H9 (cell line): ENCODE data around the gene CEMIP. TPM values are rescaled to one million over a fixed set of nuclear protein-coding genes. Genes with fewer than 3 reads are reported as not detected.
A peak's percentile ranks its signal among the peaks of the same experiment; 100 is the strongest.
"Not testable (repeated sequence)": the region's sequence is repeated elsewhere in the genome, so short reads cannot be mapped to it uniquely, and the experiment has no call there.

Experiments
- DNase-seq: peaks from one replicate; pipeline ENCODE4 v3.0.0-alpha.2; 2017
- H2AFZ ChIP-seq: one replicate; pipeline ENCODE4 v1.6.1; 2013; ENCODE audit warnings: mild to moderate bottlenecking, low read length, control low read depth, moderate library complexity
- H2AK5ac ChIP-seq: 2 replicates; pipeline ENCODE4 v1.6.1; 2013; ENCODE audit warnings: low read length, control low read depth, mixed read lengths; ENCODE audit not compliant: insufficient read length
- H2BK120ac ChIP-seq: one replicate; pipeline ENCODE4 v1.6.1; 2013; ENCODE audit warnings: low read depth, mild to moderate bottlenecking, low read length, control low read depth, inconsistent platforms; ENCODE audit not compliant: poor library complexity, severe bottlenecking
- H2BK12ac ChIP-seq: 2 replicates; pipeline ENCODE4 v1.6.1; 2013; ENCODE audit warnings: low read length, control low read depth, mixed read lengths, low read depth; ENCODE audit not compliant: insufficient read length
- H2BK15ac ChIP-seq: 2 replicates; pipeline ENCODE4 v1.6.1; 2013; ENCODE audit warnings: low read depth, low read length, control low read depth
- H2BK20ac ChIP-seq: one replicate; pipeline ENCODE4 v1.6.1; 2013; ENCODE audit warnings: low read depth, mild to moderate bottlenecking, low read length, control low read depth, inconsistent platforms; ENCODE audit not compliant: poor library complexity, severe bottlenecking
- H2BK5ac ChIP-seq: 2 replicates; pipeline ENCODE4 v1.6.1; 2013; ENCODE audit warnings: low read length, control low read depth, mixed read lengths; ENCODE audit not compliant: insufficient read length
- H3K14ac ChIP-seq: 2 replicates; pipeline ENCODE4 v1.6.1; 2013; ENCODE audit warnings: low read length, control low read depth; ENCODE audit not compliant: insufficient read depth
- H3K18ac ChIP-seq: 2 replicates; pipeline ENCODE4 v1.6.1; 2013; ENCODE audit warnings: low read depth, mild to moderate bottlenecking, mixed read lengths, low read length, control low read depth; ENCODE audit not compliant: insufficient read length
- H3K23ac ChIP-seq: 2 replicates; pipeline ENCODE4 v1.6.1; 2013; ENCODE audit warnings: low read length, control low read depth, mixed read lengths, low read depth; ENCODE audit not compliant: insufficient read length
- H3K23me2 ChIP-seq: 2 replicates; pipeline ENCODE4 v1.6.1; 2013; ENCODE audit warnings: low read depth, mild to moderate bottlenecking, mixed read lengths, low read length, control low read depth; ENCODE audit not compliant: insufficient read length, poor library complexity, severe bottlenecking
- H3K27ac ChIP-seq: 2 replicates; pipeline ENCODE4 v1.5.1; 2013; ENCODE audit warnings: low read length, control low read depth, mixed read lengths, low read depth; ENCODE audit not compliant: insufficient read length
- H3K27me3 ChIP-seq: 2 replicates; pipeline ENCODE4 v1.6.1; 2013; ENCODE audit warnings: low read length, control low read depth, inconsistent platforms; ENCODE audit not compliant: insufficient read depth
- H3K4ac ChIP-seq: 2 replicates; pipeline ENCODE4 v1.6.1; 2013; ENCODE audit warnings: low read depth, mild to moderate bottlenecking, control low read depth, inconsistent platforms, low read length, moderate library complexity
- H3K4me1 ChIP-seq: 2 replicates; pipeline ENCODE4 v1.6.1; 2013; ENCODE audit warnings: low read length, control low read depth, inconsistent platforms; ENCODE audit not compliant: insufficient read depth
- H3K4me2 ChIP-seq: 2 replicates; pipeline ENCODE4 v1.6.1; 2013; ENCODE audit warnings: low read length, control low read depth, mixed read lengths; ENCODE audit not compliant: insufficient read length, insufficient read depth
- H3K56ac ChIP-seq: 2 replicates; pipeline ENCODE4 v1.6.1; 2013; ENCODE audit warnings: low read depth, mild to moderate bottlenecking, mixed read lengths, low read length, control low read depth; ENCODE audit not compliant: insufficient read length
- H3K79me1 ChIP-seq: 2 replicates; pipeline ENCODE4 v1.6.1; 2013; ENCODE audit warnings: low read depth, mild to moderate bottlenecking, moderate library complexity, low read length, control low read depth, inconsistent platforms; ENCODE audit not compliant: insufficient read depth, poor library complexity, severe bottlenecking
- H3K79me2 ChIP-seq: 2 replicates; pipeline ENCODE4 v1.6.1; 2013; ENCODE audit warnings: low read length, control low read depth, inconsistent platforms; ENCODE audit not compliant: insufficient read depth
- H3K9ac ChIP-seq: 2 replicates; pipeline ENCODE4 v1.6.1; 2013; ENCODE audit warnings: low read length, control low read depth, mixed read lengths; ENCODE audit not compliant: insufficient read length; ENCODE audit errors: extremely low read depth
- H3K9me3 ChIP-seq: one replicate; pipeline ENCODE4 v1.6.1; 2013; ENCODE audit warnings: low read depth, low read length, inconsistent platforms; ENCODE audit not compliant: control insufficient read depth
- H3T11ph ChIP-seq: one replicate; pipeline ENCODE4 v1.6.1; 2013; ENCODE audit warnings: mild to moderate bottlenecking, low read length, control low read depth, inconsistent platforms
- H4K20me1 ChIP-seq: one replicate; pipeline ENCODE4 v1.6.1; 2013; ENCODE audit not compliant: control insufficient read depth, insufficient read length, insufficient read depth
- H4K5ac ChIP-seq: 2 replicates; pipeline ENCODE4 v1.6.1; 2013; ENCODE audit warnings: low read depth, mild to moderate bottlenecking, mixed read lengths, low read length, control low read depth; ENCODE audit not compliant: insufficient read length
- H4K8ac ChIP-seq: replicated peaks from 2 replicates; pipeline ENCODE4 v1.6.1; 2013; ENCODE audit warnings: low read length, control low read depth, mixed read lengths, low read depth; ENCODE audit not compliant: insufficient read length
- H4K91ac ChIP-seq: 2 replicates; pipeline ENCODE4 v1.6.1; 2013; ENCODE audit warnings: low read depth, mild to moderate bottlenecking, moderate library complexity, mixed read lengths, low read length, control low read depth; ENCODE audit not compliant: insufficient read length
- H3K27ac Mint-ChIP-seq, 3 experiments: 2 replicates in 2 of 3; 3 replicates in 1 of 3; pipeline ENCODE4 v1.8.0; 2020 to 2021; ENCODE audit warnings: mixed read lengths in 3 of 3, mild to moderate bottlenecking in 1 of 3, moderate library complexity in 1 of 3
- H3K27me3 Mint-ChIP-seq: 2 replicates; pipeline ENCODE4 v1.8.0; 2021; ENCODE audit warnings: low read depth, mild to moderate bottlenecking, moderate library complexity, mixed read lengths
- H3K36me3 Mint-ChIP-seq, 3 experiments: 2 replicates in 2 of 3; 3 replicates in 1 of 3; pipeline ENCODE4 v1.8.0; 2020 to 2021; ENCODE audit warnings: low read depth in 3 of 3, mixed read lengths in 3 of 3; ENCODE audit not compliant: insufficient read depth in 1 of 3
- H3K4me1 Mint-ChIP-seq, 2 experiments: 2 replicates each; pipeline ENCODE4 v1.8.0; 2020; ENCODE audit warnings: mixed read lengths in 2 of 2
- H3K4me3 Mint-ChIP-seq, 2 experiments: 2 replicates in 1 of 2; 3 replicates in 1 of 2; pipeline ENCODE4 v1.8.0; 2020 to 2021; ENCODE audit warnings: mild to moderate bottlenecking in 2 of 2, mixed read lengths in 2 of 2, moderate library complexity in 1 of 2
- H3K9me3 Mint-ChIP-seq, 2 experiments: 2 replicates in 1 of 2; 3 replicates in 1 of 2; pipeline ENCODE4 v1.8.0; 2020; ENCODE audit warnings: mild to moderate bottlenecking in 2 of 2, mixed read lengths in 2 of 2, moderate library complexity in 1 of 2
- WGBS: extraction: QIAGEN DNeasy Blood & Tissue Kit; methylation state at CpG from one replicate; pipeline ENCODE4 v1.1.7; 2013; ENCODE audit warnings: missing lambda C conversion rate, low lambda C conversion rate, mixed read lengths; ENCODE audit not compliant: insufficient read length; ENCODE audit errors: extremely low coverage; 5-methylcytosine and 5-hydroxymethylcytosine counted together
- total RNA-seq: library from RNA; stranded (reverse); gene quantifications from 2 replicates; pipeline ENCODE4 v1.2.1, GENCODE V29; 2021
- TF ChIP-seq, protein P1 (sequence below): fragments of 200-600 bp; sonication (generic); conservative IDR thresholded peaks from 3 replicates; pipeline ENCODE4 v1.8.0; 2021; ENCODE audit warnings: antibody characterized with exemption, mild to moderate bottlenecking

CEMIP gene
- total RNA-seq, 1 experiment from 2014 or later = 0.09 TPM

GRCh38 chr15:80958818-80959495, 179.8 kb downstream of the CEMIP start:
- TF ChIP-seq, protein P1, sequence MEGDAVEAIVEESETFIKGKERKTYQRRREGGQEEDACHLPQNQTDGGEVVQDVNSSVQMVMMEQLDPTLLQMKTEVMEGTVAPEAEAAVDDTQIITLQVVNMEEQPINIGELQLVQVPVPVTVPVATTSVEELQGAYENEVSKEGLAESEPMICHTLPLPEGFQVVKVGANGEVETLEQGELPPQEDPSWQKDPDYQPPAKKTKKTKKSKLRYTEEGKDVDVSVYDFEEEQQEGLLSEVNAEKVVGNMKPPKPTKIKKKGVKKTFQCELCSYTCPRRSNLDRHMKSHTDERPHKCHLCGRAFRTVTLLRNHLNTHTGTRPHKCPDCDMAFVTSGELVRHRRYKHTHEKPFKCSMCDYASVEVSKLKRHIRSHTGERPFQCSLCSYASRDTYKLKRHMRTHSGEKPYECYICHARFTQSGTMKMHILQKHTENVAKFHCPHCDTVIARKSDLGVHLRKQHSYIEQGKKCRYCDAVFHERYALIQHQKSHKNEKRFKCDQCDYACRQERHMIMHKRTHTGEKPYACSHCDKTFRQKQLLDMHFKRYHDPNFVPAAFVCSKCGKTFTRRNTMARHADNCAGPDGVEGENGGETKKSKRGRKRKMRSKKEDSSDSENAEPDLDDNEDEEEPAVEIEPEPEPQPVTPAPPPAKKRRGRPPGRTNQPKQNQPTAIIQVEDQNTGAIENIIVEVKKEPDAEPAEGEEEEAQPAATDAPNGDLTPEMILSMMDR = no peak
- DNase-seq = no peak
- Histone ChIP-seq H3K79me1 (no peaks in the 10 kb centered on the region), H3K9me3 (no peaks in the 10 kb centered on the region), H3K27me3 (no peaks in the 10 kb centered on the region), H3K9ac (no peak overlapping the region), H3K14ac (no peak overlapping the region; the same call in 1 of the 2 replicates), H4K5ac (no peak overlapping the region), H3K27ac (no peak overlapping the region), H2BK15ac (no peak overlapping the region), H2BK5ac (no peak overlapping the region), H3K4me1 (peaks cover 3% of the 10 kb centered on the region), H3T11ph (no peak overlapping the region), H3K4me2 (no peak overlapping the region), H2BK120ac (no peak overlapping the region), H2BK20ac (no peak overlapping the region), H3K18ac (no peak overlapping the region), H3K4ac (no peak overlapping the region), H4K20me1 (no peaks in the 10 kb centered on the region), H3K23ac (no peak overlapping the region), H3K56ac (no peak overlapping the region), H4K8ac (no peak overlapping the region), H3K23me2 (no peaks in the 10 kb centered on the region), H2AK5ac (no peak overlapping the region), H3K79me2 (0 out of 2 replicates have a peak, but pooled peaks cover 2% of the 10 kb centered on the region), H2AFZ (no peak overlapping the region), H2BK12ac (no peak overlapping the region), H4K91ac (no peak overlapping the region)
- H3K27ac Mint-ChIP-seq = peak overlapping the region in 1 of 3 experiments; percentile 34; a peak in 1 of 7 replicates
- H3K27me3 Mint-ChIP-seq = no peaks in the 10 kb centered on the region
- WGBS = no CpG with 5 or more reads among the region's 9 CpGs
- H3K4me3 Mint-ChIP-seq = no peak overlapping the region
- H3K9me3 Mint-ChIP-seq = no peaks in the 10 kb centered on the region; a peak in 1 of 5 replicates
- peaks cover 30 to 42% of the 10 kb centered on the region in 2 experiments for H3K4me1 Mint-ChIP-seq
- H3K36me3 Mint-ChIP-seq = peaks cover 6 to 31% (median 27%) of the 10 kb centered on the region in 3 experiments; a peak in 6 of 7 replicates

- H3K14ac ChIP-seq, H2AK5ac ChIP-seq, H3K9ac ChIP-seq, H4K5ac ChIP-seq, H3K18ac ChIP-seq, H2BK12ac ChIP-seq, H3K27me3 Mint-ChIP-seq, H3K23ac ChIP-seq, H3K23me2 ChIP-seq, H3K4me2 ChIP-seq, H3K4me3 Mint-ChIP-seq, H3K56ac ChIP-seq, H3K79me2 ChIP-seq, H3K79me1 ChIP-seq, DNase-seq, H2BK15ac ChIP-seq, H2BK5ac ChIP-seq, H3T11ph ChIP-seq, H3K9me3 ChIP-seq, H4K20me1 ChIP-seq, H3K27ac ChIP-seq, H2BK20ac ChIP-seq, H3K27ac Mint-ChIP-seq, H3K4ac ChIP-seq, H2AFZ ChIP-seq, H4K91ac ChIP-seq, H3K27me3 ChIP-seq, H2BK120ac ChIP-seq, H4K8ac ChIP-seq: not testable (repeated sequence)
- peaks cover 12% of the 10 kb centered on the region for H3K4me1 ChIP-seq
- H3K4me1 Mint-ChIP-seq = peaks cover 31 to 38% of the 10 kb centered on the region in 2 experiments
- H3K9me3 Mint-ChIP-seq = peaks cover 10 to 16% of the 10 kb centered on the region in 2 experiments
- H3K36me3 Mint-ChIP-seq = peaks cover 21 to 41% (median 38%) of the 10 kb centered on the region in 3 experiments
These were observed 186.3 kb downstream of the CEMIP start for GRCh38 chr15:80965454-80965853.
